HG03432 (cell line): ENCODE data around the gene SLC35F2.
"Not testable (repeated sequence)": the region's sequence is repeated elsewhere in the genome, so short reads cannot be mapped to it uniquely, and the experiment has no call there.

Experiments used
- ATAC-seq: cut with Tn5 transposase; IDR thresholded peaks from one replicate; pipeline ENCODE4 v1.9.1; 2021; ENCODE audit warnings: mild to moderate bottlenecking, moderate library complexity; ENCODE audit not compliant: unreplicated experiment

Gene SLC35F2

DNA sequence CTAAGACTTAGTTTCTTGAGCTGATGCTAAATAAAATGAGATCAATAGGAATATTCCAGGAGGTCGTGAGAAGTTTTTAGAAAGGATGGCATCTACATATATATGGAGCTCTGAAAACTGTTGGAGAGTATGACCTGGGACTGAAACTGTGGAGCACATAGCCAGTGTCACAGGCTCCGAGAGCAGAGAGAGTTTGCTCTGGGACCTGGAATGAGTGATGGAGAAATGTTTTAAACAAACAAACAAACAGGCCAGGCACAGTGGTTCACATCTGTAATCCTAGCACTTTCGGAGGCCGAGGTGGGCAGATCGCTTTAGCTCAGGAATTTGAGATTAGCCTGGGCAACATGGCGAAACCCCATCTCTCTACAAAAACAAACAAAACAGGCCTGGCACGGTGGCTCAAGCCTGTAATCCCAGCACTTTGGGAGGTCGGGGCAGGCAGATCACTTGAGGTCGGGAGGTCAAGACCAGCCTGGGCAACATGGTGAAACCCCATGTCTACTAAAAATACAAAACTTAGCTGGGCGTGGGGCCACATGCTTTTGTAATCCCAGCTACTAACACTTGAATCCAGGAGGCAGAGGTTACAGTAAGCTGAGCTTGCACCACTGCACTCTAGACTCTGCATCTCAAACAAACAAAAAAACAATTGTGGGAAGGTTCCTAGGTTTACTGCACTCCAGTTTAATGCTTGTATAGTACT, 67.1 kb downstream of the SLC35F2 start:
- ATAC-seq: no peak

GRCh38 chr11:107789767-107790166, 68.8 kb downstream of the SLC35F2 start:
- ATAC-seq: no peak

GRCh38 chr11:107787733-107788132, 70.9 kb downstream of the SLC35F2 start:
- no peak for ATAC-seq

GRCh38 chr11:107785401-107785800, 73.2 kb downstream of the SLC35F2 start:
- no peak for ATAC-seq

DNA sequence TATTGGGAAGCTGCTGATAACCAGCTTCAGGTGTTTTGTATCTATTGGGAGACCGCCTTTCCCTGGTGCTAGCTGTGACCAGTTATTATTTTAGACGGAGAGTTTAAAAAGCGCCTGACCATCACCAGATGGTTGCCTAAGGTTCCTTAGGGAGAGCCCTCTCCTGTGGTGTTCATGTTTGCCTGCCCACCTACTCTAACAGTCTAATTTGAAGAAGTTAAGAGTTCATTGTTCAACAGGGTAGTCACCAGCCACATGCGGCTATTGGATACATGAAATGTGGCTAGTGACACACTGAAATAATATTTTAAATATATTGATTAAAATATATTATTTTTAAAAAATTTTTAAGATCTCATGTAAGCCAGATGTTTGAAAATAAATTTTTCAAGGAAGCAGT, 75.5 kb downstream of the SLC35F2 start:
- ATAC-seq: no peak

DNA sequence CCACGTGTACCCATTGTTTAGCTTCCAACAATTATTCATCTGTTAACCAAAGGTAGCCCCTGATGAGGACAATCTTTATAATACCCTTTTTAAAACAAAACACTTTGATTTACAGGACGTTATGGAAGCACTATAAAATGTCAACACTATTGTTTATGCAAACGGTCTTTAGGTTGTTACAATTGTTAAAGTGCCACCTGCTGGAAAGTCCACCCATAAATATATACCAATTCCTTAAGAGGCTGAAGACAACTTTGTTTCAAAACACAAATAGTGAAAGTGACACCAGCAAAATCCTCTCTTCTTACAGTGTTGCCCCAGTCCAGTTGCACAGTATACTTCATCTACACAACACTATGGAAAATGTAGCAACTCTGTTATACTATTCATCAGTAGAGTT, 77.8 kb downstream of the SLC35F2 start:
- no peak for ATAC-seq

DNA sequence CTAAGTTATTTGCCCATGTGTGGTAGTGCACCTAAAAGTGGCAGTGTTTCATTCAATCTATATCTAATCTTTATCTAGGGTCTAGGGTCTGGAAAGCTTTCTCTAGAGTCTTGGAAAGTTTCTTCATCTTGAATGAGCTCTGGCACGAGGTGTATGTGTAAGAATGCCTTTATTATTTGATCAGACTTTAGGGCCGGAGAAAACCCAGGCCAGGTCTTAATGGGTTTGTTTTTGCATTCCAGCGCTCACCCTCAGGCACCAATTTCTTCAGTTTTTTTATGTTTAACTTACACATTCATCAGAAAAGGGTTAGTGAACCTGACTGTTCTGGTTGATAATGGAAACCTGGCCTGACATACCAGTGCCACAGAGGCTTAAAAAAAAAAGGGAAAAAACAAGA, 78.5 kb downstream of the SLC35F2 start:
- ATAC-seq: no peak

DNA sequence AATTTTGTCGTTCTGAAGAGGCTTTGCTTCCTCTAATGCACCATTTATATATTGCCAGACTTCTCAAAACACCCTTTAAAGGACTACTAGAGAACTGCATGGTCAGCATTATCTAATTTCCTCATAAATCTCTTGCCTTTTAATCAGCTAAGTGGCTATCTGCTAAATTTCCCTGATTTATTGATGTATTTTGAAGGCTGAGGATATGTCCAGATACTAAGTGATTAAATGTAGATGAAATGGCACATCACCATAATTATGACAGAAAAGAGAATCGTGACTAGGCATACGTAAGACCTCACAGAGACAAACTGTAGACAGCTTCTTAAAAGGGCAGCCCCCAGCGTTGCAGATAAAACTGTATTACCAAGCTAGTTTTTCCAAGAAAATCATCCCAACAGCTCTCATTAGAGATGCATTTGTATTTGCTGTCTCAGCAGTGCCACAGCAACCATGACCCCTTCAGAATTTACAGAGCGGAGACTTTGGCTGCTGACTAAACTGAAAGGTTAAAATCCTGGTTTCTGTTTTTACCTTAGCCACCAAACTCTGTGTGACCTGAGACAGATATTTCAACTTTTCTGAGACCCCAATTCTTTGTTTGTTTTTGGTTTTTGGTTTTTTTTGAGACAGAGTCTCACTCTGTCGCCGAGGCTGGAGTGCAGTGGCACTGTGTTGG, 79.6 kb downstream of the SLC35F2 start:
- ATAC-seq: no peak

GRCh38 chr11:107777110-107777509, 81.5 kb downstream of the SLC35F2 start:
- peak; percentile 88 for ATAC-seq

DNA sequence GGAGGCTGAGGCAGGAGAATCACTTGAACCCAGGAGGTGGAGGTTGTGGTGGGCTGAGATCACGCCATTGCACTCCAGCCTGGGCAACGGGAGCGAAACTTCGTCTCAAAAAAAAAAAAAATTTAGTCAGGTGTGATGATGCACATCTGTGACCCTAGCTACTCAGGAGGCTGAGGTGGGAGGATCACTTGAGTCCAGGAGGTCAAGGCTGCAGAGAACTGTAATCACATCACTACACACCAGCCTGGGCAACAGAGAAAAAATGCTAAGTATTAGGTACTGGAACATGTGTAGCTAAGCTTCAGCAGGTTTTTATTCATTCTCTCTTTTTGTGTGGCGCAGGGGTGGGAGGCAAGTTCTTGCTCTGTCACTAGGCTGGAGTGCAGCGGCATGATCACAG, 82.5 kb downstream of the SLC35F2 start:
- ATAC-seq: no peak

DNA sequence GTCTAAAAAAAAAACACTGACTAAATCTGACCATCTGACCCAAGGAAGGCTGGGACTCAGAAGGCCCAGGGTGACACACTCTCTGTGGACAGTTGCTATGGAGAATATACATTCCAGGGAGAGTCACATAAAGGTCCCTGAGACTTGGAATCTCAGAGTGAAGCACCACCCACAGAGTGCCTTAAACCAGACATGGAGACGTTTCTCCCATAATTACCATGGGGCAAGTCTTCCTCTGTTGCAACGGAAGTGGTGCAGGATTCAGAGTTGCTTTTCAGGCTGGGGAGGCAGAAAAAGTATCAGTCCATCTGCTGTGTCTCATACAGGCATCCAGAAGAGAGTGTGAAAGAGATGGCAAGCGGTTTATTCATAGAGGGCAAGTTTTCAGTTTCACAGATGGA, 88.0 kb downstream of the SLC35F2 start:
- peak; percentile 68 for ATAC-seq

GRCh38 chr11:107769189-107769588, 89.4 kb downstream of the SLC35F2 start:
- ATAC-seq: no peak

- not testable (repeated sequence) for ATAC-seq
Measured at GRCh38 chr11:107758719-107759355, 99.8 kb downstream of the SLC35F2 start.

GRCh38 chr11:107757661-107758060, 100.9 kb downstream of the SLC35F2 start:
- no peak for ATAC-seq

GRCh38 chr11:107756553-107756952, 102.0 kb downstream of the SLC35F2 start:
- no peak for ATAC-seq

DNA sequence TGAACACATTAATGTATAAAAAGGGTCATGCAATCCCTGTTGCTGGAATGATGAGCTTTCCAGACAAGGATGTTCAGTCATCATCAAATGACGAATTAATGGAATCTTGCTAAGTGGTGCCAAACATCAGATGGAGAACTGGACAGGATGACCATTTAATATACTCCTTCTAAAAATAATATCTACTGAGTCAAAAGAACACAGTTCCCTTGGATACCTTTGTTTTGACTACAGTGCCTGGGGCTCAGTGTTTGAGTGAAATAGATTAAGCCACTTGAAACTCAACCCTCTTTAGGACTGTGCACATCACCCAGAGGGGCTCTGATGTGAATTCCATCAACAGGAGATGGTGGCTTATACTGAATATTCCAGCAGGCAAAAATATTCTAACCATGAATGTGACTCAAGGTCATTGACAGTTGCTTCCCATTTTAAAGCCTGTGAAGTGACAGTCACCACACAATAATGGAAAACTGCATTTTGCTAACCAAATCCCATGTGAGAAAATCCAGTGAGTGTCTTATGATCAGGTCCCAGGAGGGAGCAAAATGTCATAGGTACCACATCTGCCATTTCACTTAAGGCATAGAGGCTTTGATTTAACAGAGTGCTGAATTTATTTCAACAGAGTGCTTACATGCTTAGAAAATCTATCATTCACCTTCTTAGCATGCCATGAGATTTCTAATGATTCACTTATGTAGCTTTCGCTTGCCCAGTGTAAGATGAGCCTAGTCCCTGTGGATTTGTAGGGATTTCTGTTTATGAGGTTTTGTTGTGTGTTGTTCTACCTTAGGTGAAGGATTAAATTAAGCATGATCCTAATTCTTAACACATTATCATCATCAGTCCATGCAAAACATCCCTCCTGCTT, 105.4 kb downstream of the SLC35F2 start:
- no peak for ATAC-seq

GRCh38 chr11:107752508-107752907, 106.1 kb downstream of the SLC35F2 start:
- no peak for ATAC-seq

DNA sequence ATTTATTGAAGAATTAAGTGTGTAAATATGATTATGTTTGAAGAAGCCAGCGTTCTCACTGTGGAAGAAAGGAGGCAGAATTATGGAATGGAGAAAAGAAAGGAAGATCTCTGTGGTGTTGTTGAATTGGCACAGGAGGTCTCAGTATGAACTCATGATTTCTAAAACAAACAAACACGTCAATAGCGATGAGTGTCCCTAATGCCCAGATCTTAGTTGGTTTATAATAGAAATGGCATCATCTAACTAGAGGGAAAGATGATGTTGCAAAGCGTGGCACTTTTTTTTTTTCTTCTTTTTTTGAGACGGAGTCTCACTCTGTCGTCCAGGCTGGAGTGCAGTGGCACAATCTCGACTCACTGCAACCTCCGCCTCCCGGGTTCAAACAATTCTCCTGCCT, 107.5 kb downstream of the SLC35F2 start:
- no peak for ATAC-seq

DNA sequence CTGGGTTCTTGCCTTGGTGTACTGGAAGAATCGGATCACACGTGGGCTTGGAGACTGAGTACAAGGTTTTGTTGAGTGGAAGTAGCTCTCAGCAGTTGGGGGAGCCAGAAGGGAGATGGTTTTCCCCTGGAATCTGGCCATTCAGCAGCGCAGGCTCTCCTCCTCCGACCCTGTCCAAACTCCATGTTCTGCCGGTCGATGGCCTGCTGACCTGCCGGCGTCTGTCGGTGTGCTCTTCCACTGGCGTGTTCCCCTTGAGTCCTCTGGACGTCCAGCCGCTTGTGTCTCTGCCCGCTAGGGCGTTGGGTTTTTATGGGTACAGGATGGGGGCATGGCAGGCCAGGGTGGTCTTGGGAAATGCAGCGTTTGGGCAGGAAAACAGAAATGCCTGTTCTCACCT, 108.3 kb downstream of the SLC35F2 start:
- ATAC-seq: no peak

- no peak for ATAC-seq
Measured at GRCh38 chr11:107747622-107748021, 111.0 kb downstream of the SLC35F2 start.

DNA sequence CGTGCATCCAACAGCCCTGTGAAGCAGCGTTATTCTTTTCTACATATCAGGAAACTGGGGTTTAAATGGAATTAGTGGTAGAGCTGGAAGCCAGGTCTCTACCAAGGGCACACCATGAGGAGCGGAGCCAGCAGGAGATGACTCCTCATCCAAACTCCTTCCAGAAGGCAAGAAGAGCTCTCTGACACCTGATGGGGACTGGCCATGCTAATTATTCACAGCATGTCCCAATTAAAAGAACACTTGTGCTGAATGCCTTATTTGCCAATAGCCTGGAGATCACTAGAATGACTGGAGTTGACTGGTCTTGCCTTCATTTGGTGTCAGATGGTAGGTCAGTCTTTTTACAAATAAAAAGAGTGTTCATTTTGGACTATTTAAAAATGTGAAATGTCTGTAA, 113.9 kb downstream of the SLC35F2 start:
- ATAC-seq: no peak
